ENCODE measurements around the gene NPHP4.

- TF ChIP-seq EZH2 (IDR thresholded peaks at IDR 0.05) (no peak), POLR2AphosphoS5 (IDR thresholded peaks at IDR 0.05; ENCODE audit: borderline replicate concordance, low read depth, low read length) (no peak)
Observed at GRCh38 chr1:5830771-5831599, 161.2 kb downstream of the NPHP4 start.

All from SK-N-MC (cell line).